Breast epithelium (tissue), 3 donors: ENCODE data around the gene KRT7.

Experiments used
- CTCF ChIP-seq, 3 donors: fragments of 450-650 bp; IDR thresholded peaks; one replicate each; pipeline ENCODE4 v1.5.1; 2016 to 2017; ENCODE audit warnings: antibody characterized with exemption in 3 of 3, mild to moderate bottlenecking in 3 of 3, moderate library complexity in 3 of 3
- POLR2A ChIP-seq: fragments of 450-650 bp; IDR thresholded peaks from one replicate; pipeline ENCODE4 v1.6.1; 2016; ENCODE audit warnings: antibody characterized with exemption, mild to moderate bottlenecking, moderate library complexity
- POLR2AphosphoS5 ChIP-seq, 3 donors: sonication (generic); formaldehyde crosslinking; IDR thresholded peaks; one replicate each; pipeline ENCODE4 v1.6.1; 2017; ENCODE audit warnings: antibody characterized with exemption in 3 of 3

GRCh38 chr12:52235001-52235764, 2.1 kb downstream of the KRT7 start:
- peak in 1 of 3 donors; percentile 37 for TF ChIP-seq POLR2AphosphoS5 (IDR thresholded peaks at IDR 0.05)
- TF ChIP-seq CTCF (IDR thresholded peaks at IDR 0.05) = peak in 1 of 3 donors; percentile 16
- TF ChIP-seq POLR2A = no peak
